Measurements from ENCODE around the gene MT1A. TPM values are rescaled to one million over a fixed set of nuclear protein-coding genes. Genes with fewer than 3 reads are reported as not detected.
A peak's percentile ranks its signal among the peaks of the same experiment; 100 is the strongest.

MT1A gene
- total RNA-seq, 1 experiment from 2014 or later, result 2.8 TPM

GRCh38 chr16:56635441-56635967 is 3.0 kb upstream of the MT1A start:
- H3K27me3 Mint-ChIP-seq (ENCODE audit: low read depth), result peaks cover 100% of the 10 kb centered on the region
- H3K4me3 Mint-ChIP-seq, result peak overlapping the region; percentile 71
- POLR2A ChIA-PET, result interaction anchor here (1.1 to 5.1 kb wide), 2 partner anchors 10 to 34 kb away, joined by 4 to 24 read pairs; partner anchors contain the start of genes MT1E and MT1H
- CTCF ChIA-PET, result interaction anchor here (1.9 kb wide), 1 partner anchor 32 kb away, joined by 4 read pairs; no protein-coding TSS in a partner anchor
- H3K4me1 Mint-ChIP-seq, result peaks cover 32% of the 10 kb centered on the region
- no peak overlapping the region for H3K27ac Mint-ChIP-seq
- no peaks in the 10 kb centered on the region for H3K9me3 Mint-ChIP-seq
- TF ChIP-seq HMGXB4 (CRISPR knock-in tag; IDR thresholded peaks at IDR 0.05) (peak; percentile 52; the same call in 1 of the 2 replicates), ZNF263 (CRISPR knock-in tag; IDR thresholded peaks at IDR 0.05; ENCODE audit: low read depth) (no peak), STAT6 (CRISPR knock-in tag; conservative IDR thresholded peaks at IDR 0.05; ENCODE audit: low read depth) (no peak)
- ATAC-seq (peak; percentile 4), DNase-seq (ENCODE audit: low spot score) (no peak)
- peaks cover 6% of the 10 kb centered on the region; the same call in 1 of the 2 replicates for H3K36me3 Mint-ChIP-seq

GRCh38 chr16:56636616-56637413 is 1.7 kb upstream of the MT1A start:
- H3K36me3 Mint-ChIP-seq, result peaks cover 6% of the 10 kb centered on the region; the same call in 1 of the 2 replicates
- ChIA-PET POLR2A (interaction anchor here (1.0 to 5.1 kb wide), 2 partner anchors 11 to 39 kb away, joined by 3 to 24 read pairs; partner anchors contain the start of gene MT1E), CTCF (interaction anchor here (0.6 to 1.8 kb wide), 5 partner anchors 16 to 65 kb away, joined by 3 to 5 read pairs (median 3); partner anchors contain the start of gene MT1G)
- H3K27ac Mint-ChIP-seq, result no peak overlapping the region
- peaks cover 100% of the 10 kb centered on the region for H3K27me3 Mint-ChIP-seq (ENCODE audit: low read depth)
- H3K4me1 Mint-ChIP-seq, result peaks cover 30% of the 10 kb centered on the region
- TF ChIP-seq USF1 (CRISPR knock-in tag; IDR thresholded peaks at IDR 0.05) (no peak), CREM (CRISPR knock-in tag; IDR thresholded peaks at IDR 0.05) (no peak), ATF1 (CRISPR knock-in tag; IDR thresholded peaks at IDR 0.05) (no peak), NR1H2 (CRISPR knock-in tag; IDR thresholded peaks at IDR 0.05) (no peak), ETV6 (CRISPR knock-in tag; IDR thresholded peaks at IDR 0.05) (no peak), IRF1 (CRISPR knock-in tag; IDR thresholded peaks at IDR 0.05) (no peak), TEAD1 (CRISPR knock-in tag; IDR thresholded peaks at IDR 0.05) (no peak), GABPB1 (CRISPR knock-in tag; IDR thresholded peaks at IDR 0.05) (no peak), ATF2 (CRISPR knock-in tag; IDR thresholded peaks at IDR 0.05; ENCODE audit: borderline replicate concordance, low read depth) (no peak), JUN (CRISPR knock-in tag; IDR thresholded peaks at IDR 0.05) (no peak), ZNF121 (CRISPR knock-in tag; IDR thresholded peaks at IDR 0.05) (no peak), JAZF1 (CRISPR knock-in tag; IDR thresholded peaks at IDR 0.05) (no peak)
- ATAC-seq (no peak), DNase-seq (ENCODE audit: low spot score) (no peak)
- no peaks in the 10 kb centered on the region for H3K9me3 Mint-ChIP-seq
- no peak overlapping the region for H3K4me3 Mint-ChIP-seq
